Activated naive CD4-positive, alpha-beta T cell treated with anti-CD3 and anti-CD28 coated beads, Interleukin-2, amount 50 U/mL, for 24 hours (primary cell): ENCODE measurements around the gene CPT1C.
A peak's percentile ranks its signal among the peaks of the same experiment; 100 is the strongest.

Source experiments
- H3K27ac Mint-ChIP-seq: one replicate; pipeline ENCODE4 v1.8.0; 2021; ENCODE audit warnings: mild to moderate bottlenecking, mixed read lengths
- H3K27me3 Mint-ChIP-seq: one replicate; pipeline ENCODE4 v1.8.0; 2021; ENCODE audit warnings: mixed read lengths
- H3K36me3 Mint-ChIP-seq: one replicate; pipeline ENCODE4 v1.8.0; 2021; ENCODE audit warnings: mixed read lengths
- H3K4me1 Mint-ChIP-seq: one replicate; pipeline ENCODE4 v1.8.0; 2021; ENCODE audit warnings: mixed read lengths
- H3K4me3 Mint-ChIP-seq: one replicate; pipeline ENCODE4 v1.8.0; 2021; ENCODE audit warnings: mild to moderate bottlenecking, mixed read lengths
- H3K9me3 Mint-ChIP-seq: one replicate; pipeline ENCODE4 v1.8.0; 2021; ENCODE audit warnings: mixed read lengths

Gene CPT1C

GRCh38 chr19:49686503-49687088, 4.3 kb upstream of the CPT1C start:
- peaks cover 4% of the 10 kb centered on the region for H3K27me3 Mint-ChIP-seq
- no peak overlapping the region for H3K27ac Mint-ChIP-seq
- H3K9me3 Mint-ChIP-seq: no peaks in the 10 kb centered on the region
- no peak overlapping the region for H3K4me3 Mint-ChIP-seq
- peaks cover 11% of the 10 kb centered on the region for H3K36me3 Mint-ChIP-seq
- H3K4me1 Mint-ChIP-seq: peaks cover 32% of the 10 kb centered on the region

DNA sequence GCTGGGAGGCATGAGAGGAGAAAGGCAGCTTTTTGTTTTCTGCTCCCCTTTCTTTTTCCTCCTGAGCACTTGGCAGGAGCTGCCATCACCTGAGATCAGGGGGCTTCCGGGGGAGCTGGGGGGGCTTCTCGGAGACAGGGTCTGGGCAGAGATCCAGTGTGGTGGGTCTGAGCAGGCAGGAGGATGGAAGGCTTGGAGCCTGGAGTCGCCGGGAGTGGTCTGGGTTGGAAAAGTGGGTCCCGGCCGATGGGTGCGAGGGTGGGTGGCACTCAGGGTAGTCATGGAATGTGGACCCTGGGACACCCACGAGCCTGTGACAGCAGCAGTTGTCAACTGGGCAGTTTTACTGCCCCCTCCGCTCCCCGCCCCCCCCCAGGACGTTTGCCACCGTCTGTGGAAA, 3.8 kb upstream of the CPT1C start:
- Mint-ChIP-seq H3K4me1 (peaks cover 32% of the 10 kb centered on the region), H3K36me3 (peaks cover 11% of the 10 kb centered on the region), H3K4me3 (no peak overlapping the region), H3K9me3 (no peaks in the 10 kb centered on the region), H3K27ac (no peak overlapping the region), H3K27me3 (peaks cover 4% of the 10 kb centered on the region)

- Mint-ChIP-seq H3K36me3 (peaks cover 11% of the 10 kb centered on the region), H3K4me3 (no peak overlapping the region), H3K27ac (no peak overlapping the region), H3K9me3 (no peaks in the 10 kb centered on the region), H3K27me3 (peaks cover 6% of the 10 kb centered on the region), H3K4me1 (peaks cover 32% of the 10 kb centered on the region)
These were observed 3.2 kb upstream of the CPT1C start for GRCh38 chr19:49687566-49688316.

- peak overlapping the region; percentile 59 for H3K27ac Mint-ChIP-seq
- no peak overlapping the region for H3K4me3 Mint-ChIP-seq
- no peaks in the 10 kb centered on the region for H3K9me3 Mint-ChIP-seq
- H3K36me3 Mint-ChIP-seq: peaks cover 11% of the 10 kb centered on the region
- H3K27me3 Mint-ChIP-seq: peaks cover 6% of the 10 kb centered on the region
- H3K4me1 Mint-ChIP-seq: peaks cover 32% of the 10 kb centered on the region
These were observed 2.3 kb upstream of the CPT1C start for GRCh38 chr19:49688531-49689132.

DNA sequence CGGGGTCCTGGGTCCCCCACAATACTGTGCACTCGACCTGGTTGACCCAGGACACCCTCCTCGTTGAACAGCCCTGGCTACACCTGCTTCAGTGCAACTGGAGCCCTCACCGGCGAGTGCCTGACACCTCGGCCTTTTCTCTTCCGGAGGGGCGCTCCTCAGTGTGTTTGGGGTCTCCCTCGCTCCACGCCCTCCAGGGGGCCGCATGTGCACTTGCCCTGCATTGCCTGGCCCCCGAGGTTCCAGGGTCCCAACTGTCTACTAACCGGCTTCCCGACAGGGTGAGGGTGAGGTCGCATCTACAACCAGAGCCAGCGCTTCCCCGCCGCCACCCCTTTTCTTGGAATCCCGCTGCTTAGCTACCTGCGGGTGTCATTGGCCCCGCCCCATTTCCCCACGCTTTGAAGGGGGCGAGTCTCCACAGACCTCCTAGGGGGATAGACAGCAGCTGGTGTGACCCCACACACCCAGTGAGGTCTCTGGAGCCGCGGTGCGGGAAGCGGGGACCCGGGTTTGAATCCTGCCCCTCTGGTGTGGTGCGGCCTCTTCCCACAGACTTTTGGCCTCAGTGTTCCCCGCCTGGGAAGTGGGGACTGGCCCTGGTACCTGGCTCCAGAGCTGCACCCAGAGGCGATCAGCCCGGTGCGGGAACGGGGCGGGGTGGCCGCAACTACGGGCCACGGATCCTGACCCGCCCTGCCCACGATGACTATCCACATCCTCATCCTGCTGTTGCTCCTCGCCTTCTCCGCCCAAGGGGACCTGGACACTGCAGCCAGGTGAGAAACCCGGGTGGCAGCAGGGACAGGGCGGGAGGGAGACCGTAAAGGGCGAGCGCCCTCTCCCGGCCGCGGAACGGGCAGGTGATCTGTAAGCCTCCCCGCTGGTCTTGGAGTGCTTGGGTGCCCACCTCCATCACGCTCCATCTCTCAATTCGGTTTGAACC, 1.5 kb upstream of the CPT1C start, which contains the start of gene ADM5:
Gene ADM5 (plus strand): TSS at position 462 of the 946 bp plus-strand sequence. CDS start 244 bp downstream, at position 706.
- Mint-ChIP-seq H3K36me3 (peaks cover 8% of the 10 kb centered on the region), H3K4me3 (peak within 1 kb of the TSS; percentile 82), H3K27ac (peak within 1 kb of the TSS; percentile 89), H3K9me3 (no peaks in the 10 kb centered on the region), H3K27me3 (peaks cover 6% of the 10 kb centered on the region), H3K4me1 (peaks cover 28% of the 10 kb centered on the region)

GRCh38 chr19:49690079-49690655, 749 bp upstream of the CPT1C start:
- Mint-ChIP-seq H3K4me3 (peak overlapping the region; percentile 82), H3K36me3 (peaks cover 8% of the 10 kb centered on the region), H3K27ac (peak overlapping the region; percentile 89), H3K9me3 (no peaks in the 10 kb centered on the region), H3K27me3 (peaks cover 6% of the 10 kb centered on the region), H3K4me1 (peaks cover 28% of the 10 kb centered on the region)

- H3K4me3 Mint-ChIP-seq: peak overlapping the region; percentile 82
These were observed 579 bp downstream of the CPT1C start for GRCh38 chr19:49691243-49692146.

GRCh38 chr19:49692147-49692506, 1.2 kb downstream of the CPT1C start:
- no peak overlapping the region for H3K27ac Mint-ChIP-seq
- H3K9me3 Mint-ChIP-seq: no peaks in the 10 kb centered on the region
- H3K36me3 Mint-ChIP-seq: peaks cover 3% of the 10 kb centered on the region
- no peak overlapping the region for H3K4me3 Mint-ChIP-seq
- peaks cover 6% of the 10 kb centered on the region for H3K27me3 Mint-ChIP-seq
- H3K4me1 Mint-ChIP-seq: peaks cover 28% of the 10 kb centered on the region

More at GRCh38 chr19:49691243-49692146, 579 bp downstream of the CPT1C start:
- peaks cover 28% of the 10 kb centered on the region for H3K4me1 Mint-ChIP-seq
- H3K9me3 Mint-ChIP-seq: no peaks in the 10 kb centered on the region
- H3K27ac Mint-ChIP-seq: peak overlapping the region; percentile 89
- H3K36me3 Mint-ChIP-seq: peaks cover 3% of the 10 kb centered on the region
- H3K27me3 Mint-ChIP-seq: peaks cover 6% of the 10 kb centered on the region

DNA sequence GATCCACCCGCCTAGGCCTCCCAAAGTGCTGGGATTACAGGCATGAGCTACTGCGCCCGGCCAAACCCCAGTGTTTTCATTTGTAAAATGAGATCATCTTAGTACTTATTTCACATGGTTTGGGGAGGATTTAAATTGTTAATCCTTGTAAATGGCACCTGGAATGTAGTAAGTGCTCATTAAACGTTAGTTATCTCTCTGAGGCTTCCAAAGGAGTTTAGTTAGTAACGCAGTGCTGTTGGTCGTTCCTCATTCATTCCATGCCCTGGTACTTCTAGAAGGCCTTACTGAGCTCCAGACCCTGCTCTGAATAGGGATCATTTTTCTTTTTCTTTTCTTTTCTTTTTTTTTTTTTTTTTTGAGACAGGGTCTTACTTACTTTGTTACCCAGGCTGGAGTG, 5.2 kb downstream of the CPT1C start:
- Mint-ChIP-seq H3K9me3 (no peaks in the 10 kb centered on the region), H3K4me1 (peaks cover 4% of the 10 kb centered on the region), H3K36me3 (no peaks in the 10 kb centered on the region)

DNA sequence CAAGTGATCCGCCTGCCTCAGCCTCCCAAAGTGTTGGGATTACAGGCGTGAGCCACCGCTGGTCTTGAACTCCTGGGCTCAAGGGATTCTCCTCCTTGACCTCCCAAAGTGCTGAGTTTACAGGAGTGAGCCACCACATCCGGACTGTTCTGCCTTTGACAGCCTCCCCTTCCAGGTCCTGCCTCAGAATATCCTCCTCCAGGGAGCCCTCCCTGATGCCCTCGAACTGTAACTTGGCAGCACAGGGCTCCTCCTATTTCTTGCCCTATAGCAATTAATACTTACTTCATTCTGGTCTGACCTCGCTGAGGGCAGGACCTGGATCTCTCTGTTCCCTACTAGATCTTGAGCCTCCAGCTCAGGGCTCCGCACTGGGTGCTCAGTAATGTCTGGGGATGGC, 5.9 kb downstream of the CPT1C start:
- no peaks in the 10 kb centered on the region for H3K9me3 Mint-ChIP-seq
- H3K4me3 Mint-ChIP-seq: no peak overlapping the region

More for the DNA sequence above, 5.2 kb downstream of the CPT1C start:
- H3K27me3 Mint-ChIP-seq: peaks cover 2% of the 10 kb centered on the region
- no peak overlapping the region for H3K27ac Mint-ChIP-seq
- no peak overlapping the region for H3K4me3 Mint-ChIP-seq

GRCh38 chr19:49699364-49699763, 8.4 kb downstream of the CPT1C start:
- Mint-ChIP-seq H3K27ac (no peak overlapping the region), H3K27me3 (no peaks in the 10 kb centered on the region)

More for the DNA sequence above, 5.9 kb downstream of the CPT1C start:
- Mint-ChIP-seq H3K4me1 (no peaks in the 10 kb centered on the region), H3K27ac (no peak overlapping the region), H3K36me3 (no peaks in the 10 kb centered on the region), H3K27me3 (peaks cover 2% of the 10 kb centered on the region)

DNA sequence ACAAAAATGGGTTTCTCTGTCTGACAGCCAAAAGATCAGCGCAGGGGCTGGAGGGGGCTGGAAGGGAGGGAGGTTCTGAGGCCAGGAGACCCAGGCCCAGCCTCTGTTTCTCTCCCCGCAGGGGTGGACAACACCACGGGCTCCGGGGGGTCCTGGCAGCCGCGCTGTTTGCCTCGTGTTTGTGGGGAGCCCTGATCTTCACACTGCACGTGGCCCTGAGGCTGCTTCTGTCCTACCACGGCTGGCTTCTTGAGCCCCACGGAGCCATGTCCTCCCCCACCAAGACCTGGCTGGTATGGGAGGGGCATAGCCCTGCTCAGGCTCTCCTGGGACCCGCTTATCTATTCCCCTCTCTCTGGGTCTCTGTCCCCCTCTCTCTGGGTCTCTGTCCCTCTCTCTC, 9.6 kb downstream of the CPT1C start:
- no peaks in the 10 kb centered on the region for H3K27me3 Mint-ChIP-seq
- H3K9me3 Mint-ChIP-seq: no peaks in the 10 kb centered on the region
- H3K4me1 Mint-ChIP-seq: no peaks in the 10 kb centered on the region
- H3K36me3 Mint-ChIP-seq: no peaks in the 10 kb centered on the region
- H3K27ac Mint-ChIP-seq: no peak overlapping the region
- no peak overlapping the region for H3K4me3 Mint-ChIP-seq

More at GRCh38 chr19:49699364-49699763, 8.4 kb downstream of the CPT1C start:
- H3K4me3 Mint-ChIP-seq: no peak overlapping the region
- no peaks in the 10 kb centered on the region for H3K4me1 Mint-ChIP-seq
- no peaks in the 10 kb centered on the region for H3K36me3 Mint-ChIP-seq
- H3K9me3 Mint-ChIP-seq: no peaks in the 10 kb centered on the region

GRCh38 chr19:49701271-49701786, 10.4 kb downstream of the CPT1C start:
- Mint-ChIP-seq H3K36me3 (no peaks in the 10 kb centered on the region), H3K9me3 (no peaks in the 10 kb centered on the region), H3K27ac (no peak overlapping the region), H3K4me1 (no peaks in the 10 kb centered on the region), H3K27me3 (no peaks in the 10 kb centered on the region), H3K4me3 (no peak overlapping the region)
